G401 (cell line): ENCODE data around the gene ACTN2. TPM values are rescaled to one million over a fixed set of nuclear protein-coding genes. Genes with fewer than 3 reads are reported as not detected.

ENCODE experiments used
- DNase-seq: peaks from one replicate; pipeline ENCODE4 v3.0.0-alpha.2; 2015; ENCODE audit warnings: low spot score
- in situ Hi-C: cut with HindIII; loops from 2 replicates; pipeline ENCODE4 v1.10.0; 2016; ENCODE audit warnings: low sequenced_read_pairs, mixed read lengths
- total RNA-seq: library from RNA; depleted of rRNA; stranded (reverse); fragments of >200 nt; shearing (Covaris generic); gene quantifications from 2 replicates; pipeline ENCODE4 v1.2.3, GENCODE V29; 2014; rRNA removed

The ACTN2 gene
- total RNA-seq, 1 experiment from 2014 or later: 0.75 TPM

GRCh38 chr1:236806634-236807033 is 120.3 kb downstream of the ACTN2 start:
- in situ Hi-C loops: no loop called here
- no peak for DNase-seq

DNA sequence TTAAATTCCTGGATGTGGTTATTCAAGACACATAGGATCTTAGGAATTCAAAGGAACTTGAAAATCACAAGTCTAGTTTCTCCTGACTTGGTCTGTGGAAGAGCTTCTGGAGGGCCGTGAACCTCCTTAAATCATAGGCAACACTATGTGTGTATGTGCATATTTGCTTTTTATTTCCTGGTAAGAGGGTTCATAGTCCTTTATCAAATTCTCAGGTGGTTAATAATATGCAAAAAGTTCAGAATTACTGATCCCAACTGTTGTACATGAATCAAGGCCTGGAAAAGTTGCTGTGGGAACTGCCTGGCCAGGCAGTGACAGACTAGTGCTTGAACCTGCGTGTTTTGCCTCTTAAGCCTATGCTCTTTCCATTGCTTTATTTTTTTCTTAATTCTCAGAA is 121.7 kb downstream of the ACTN2 start:
- no peak for DNase-seq
- in situ Hi-C loops: no loop called here

DNA sequence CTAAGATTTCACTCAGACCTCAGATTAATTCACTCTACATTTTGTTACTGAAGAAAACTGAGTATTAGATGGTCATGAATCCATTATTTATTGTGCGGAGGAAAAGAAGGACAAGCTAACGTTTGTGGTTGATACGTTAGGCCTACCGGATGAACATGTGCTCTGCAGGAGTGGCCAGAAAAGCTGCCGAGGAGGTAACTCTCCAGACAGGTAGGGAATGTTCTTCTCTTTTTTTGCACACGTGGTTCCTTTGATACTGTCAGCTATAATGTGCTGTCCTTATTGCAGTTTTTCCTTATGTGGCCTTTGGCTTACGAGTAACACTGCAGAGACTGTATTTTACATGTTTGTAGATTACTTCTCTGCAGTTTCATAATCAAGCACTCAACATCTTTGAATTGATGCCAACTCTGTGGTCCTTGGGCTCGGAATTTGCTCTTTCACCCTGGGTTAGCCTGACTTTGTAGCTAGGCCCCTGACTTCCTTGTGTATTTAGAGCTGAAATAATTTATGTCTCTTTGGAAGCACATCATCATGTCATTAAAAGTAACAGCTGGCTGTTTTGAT is 122.3 kb downstream of the ACTN2 start:
- in situ Hi-C loops: no loop called here

GRCh38 chr1:236809148-236809547 is 122.8 kb downstream of the ACTN2 start:
- peak; percentile 43 for DNase-seq
- in situ Hi-C loops: no loop called here

More for the DNA sequence above, 122.3 kb downstream of the ACTN2 start:
- DNase-seq: no peak

DNA sequence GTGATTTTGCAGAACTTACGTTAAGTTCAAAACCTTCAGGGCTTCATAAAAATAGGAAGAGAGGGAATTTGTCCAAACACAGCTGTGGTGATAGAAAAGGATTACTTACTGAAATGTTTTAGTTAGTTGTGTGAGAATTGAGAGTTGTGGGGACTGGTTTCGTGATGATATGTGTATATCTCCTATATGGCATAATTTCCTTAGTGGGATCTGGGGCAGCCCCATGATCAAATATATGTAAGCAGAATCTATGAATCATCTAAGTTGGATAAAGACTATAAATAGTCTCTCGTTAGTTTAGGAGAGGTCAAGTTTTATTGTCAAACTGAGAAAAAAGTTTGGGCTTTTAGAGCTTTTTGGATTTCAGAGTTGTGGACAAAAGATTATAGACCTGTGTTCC is 123.7 kb downstream of the ACTN2 start:
- in situ Hi-C loops: no loop called here
- DNase-seq: no peak

DNA sequence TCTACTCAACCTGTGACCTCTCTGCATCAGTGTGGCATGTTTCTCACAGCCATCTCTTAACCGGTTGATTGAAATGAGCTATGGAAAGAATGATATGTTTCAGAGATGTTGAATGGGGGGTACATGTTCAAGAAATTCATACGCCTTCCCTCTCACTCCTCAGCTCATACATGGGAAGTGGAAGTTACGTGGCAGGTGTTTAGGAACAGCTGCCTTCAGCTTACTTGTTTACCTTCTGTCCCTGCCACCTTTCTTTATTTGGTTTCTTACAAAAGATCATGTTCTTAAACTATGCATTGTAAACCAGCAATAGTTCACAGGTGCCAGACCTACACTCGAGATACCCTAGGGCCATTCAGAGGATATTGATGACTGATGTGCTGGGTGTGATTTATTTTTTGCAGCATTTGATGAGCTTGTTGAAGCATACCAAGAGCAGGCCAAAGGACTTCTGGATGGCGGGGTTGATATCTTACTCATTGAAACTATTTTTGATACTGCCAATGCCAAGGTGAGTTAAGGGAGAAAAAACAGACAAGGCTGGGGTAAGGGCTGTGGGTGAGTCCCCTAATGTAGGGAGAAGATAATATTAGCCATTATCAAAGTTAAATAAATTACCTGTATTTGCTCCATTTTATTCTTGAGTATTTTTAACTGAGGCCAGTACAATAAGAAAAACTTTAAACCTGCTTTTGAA is 126.2 kb downstream of the ACTN2 start:
- in situ Hi-C loops: no loop called here
- no peak for DNase-seq

Other genes with a start within 250 kb of the ACTN2 start
- 26.2 and 32.0 TPM in 2 replicates for gene LGALS8, start 162.5 kb upstream of the ACTN2 start, total RNA-seq
- 17.0 and 17.6 TPM in 2 replicates for gene HEATR1, start 82.0 kb upstream of the ACTN2 start, total RNA-seq
- gene MTR, start 108.8 kb downstream of the ACTN2 start, total RNA-seq: 6.3 and 10.7 TPM in 2 replicates